B cell (primary cell): ENCODE data around the gene SOD3.

Experiments
- CTCF ChIP-seq: fragments of 200-600 bp; IDR thresholded peaks from one replicate; pipeline ENCODE4 v1.8.0; 2022; ENCODE audit warnings: antibody characterized with exemption, mild to moderate bottlenecking
- EZH2 ChIP-seq: IDR thresholded peaks from 2 replicates; pipeline ENCODE4 v1.6.1; 2012; ENCODE audit warnings: borderline replicate concordance, low read depth, mild to moderate bottlenecking, moderate library complexity, low read length; ENCODE audit not compliant: insufficient read depth, poor library complexity, severe bottlenecking

GRCh38 chr4:24783506-24783905, 11.9 kb upstream of the SOD3 start:
- no peak for TF ChIP-seq EZH2
- no peak for TF ChIP-seq CTCF
